Neural progenitor cell (in vitro differentiated cells): ENCODE data around the gene RTN4RL1.

ENCODE experiments used
- EZH2 ChIP-seq: fragments of 200-600 bp; sonication (generic); IDR thresholded peaks from 2 replicates; pipeline ENCODE4 v1.6.1; 2017; ENCODE audit warnings: antibody characterized with exemption, mild to moderate bottlenecking, moderate library complexity
- EZH2phosphoT487 ChIP-seq: fragments of 200-600 bp; sonication (generic); IDR thresholded peaks from 2 replicates; pipeline ENCODE4 v1.6.1; 2017; ENCODE audit warnings: antibody characterized with exemption
- TF ChIP-seq, protein P1 (sequence below): fragments of 200-600 bp; sonication (generic); IDR thresholded peaks from 2 replicates; pipeline ENCODE4 v1.5.1; 2017; ENCODE audit warnings: antibody characterized with exemption, mild to moderate bottlenecking

DNA sequence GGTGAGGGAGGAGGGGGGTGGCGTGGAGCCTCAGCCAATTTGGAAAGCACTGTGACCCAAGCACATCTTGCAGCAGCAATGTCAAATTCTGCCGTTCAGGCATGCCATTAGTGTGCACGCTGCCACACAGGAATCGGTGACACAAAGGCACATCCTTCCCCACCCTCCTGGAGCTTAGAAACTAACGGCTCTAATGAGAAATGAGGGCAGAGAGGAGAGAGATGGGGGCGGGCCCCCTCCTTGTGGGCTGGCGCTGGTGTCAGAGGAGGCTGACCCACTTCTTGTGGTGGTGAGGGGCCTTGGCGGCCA, 94.8 kb downstream of the RTN4RL1 start:
- TF ChIP-seq, protein P1, sequence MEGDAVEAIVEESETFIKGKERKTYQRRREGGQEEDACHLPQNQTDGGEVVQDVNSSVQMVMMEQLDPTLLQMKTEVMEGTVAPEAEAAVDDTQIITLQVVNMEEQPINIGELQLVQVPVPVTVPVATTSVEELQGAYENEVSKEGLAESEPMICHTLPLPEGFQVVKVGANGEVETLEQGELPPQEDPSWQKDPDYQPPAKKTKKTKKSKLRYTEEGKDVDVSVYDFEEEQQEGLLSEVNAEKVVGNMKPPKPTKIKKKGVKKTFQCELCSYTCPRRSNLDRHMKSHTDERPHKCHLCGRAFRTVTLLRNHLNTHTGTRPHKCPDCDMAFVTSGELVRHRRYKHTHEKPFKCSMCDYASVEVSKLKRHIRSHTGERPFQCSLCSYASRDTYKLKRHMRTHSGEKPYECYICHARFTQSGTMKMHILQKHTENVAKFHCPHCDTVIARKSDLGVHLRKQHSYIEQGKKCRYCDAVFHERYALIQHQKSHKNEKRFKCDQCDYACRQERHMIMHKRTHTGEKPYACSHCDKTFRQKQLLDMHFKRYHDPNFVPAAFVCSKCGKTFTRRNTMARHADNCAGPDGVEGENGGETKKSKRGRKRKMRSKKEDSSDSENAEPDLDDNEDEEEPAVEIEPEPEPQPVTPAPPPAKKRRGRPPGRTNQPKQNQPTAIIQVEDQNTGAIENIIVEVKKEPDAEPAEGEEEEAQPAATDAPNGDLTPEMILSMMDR: no peak
- TF ChIP-seq EZH2phosphoT487 (no peak), EZH2 (no peak)
